HG02642 (cell line): ENCODE measurements around the gene LMNTD2.

Source experiments
- ATAC-seq: cut with Tn5 transposase; IDR thresholded peaks from one replicate; pipeline ENCODE4 v1.9.1; 2021; ENCODE audit warnings: mild to moderate bottlenecking; ENCODE audit not compliant: unreplicated experiment, poor library complexity

LMNTD2 gene

DNA sequence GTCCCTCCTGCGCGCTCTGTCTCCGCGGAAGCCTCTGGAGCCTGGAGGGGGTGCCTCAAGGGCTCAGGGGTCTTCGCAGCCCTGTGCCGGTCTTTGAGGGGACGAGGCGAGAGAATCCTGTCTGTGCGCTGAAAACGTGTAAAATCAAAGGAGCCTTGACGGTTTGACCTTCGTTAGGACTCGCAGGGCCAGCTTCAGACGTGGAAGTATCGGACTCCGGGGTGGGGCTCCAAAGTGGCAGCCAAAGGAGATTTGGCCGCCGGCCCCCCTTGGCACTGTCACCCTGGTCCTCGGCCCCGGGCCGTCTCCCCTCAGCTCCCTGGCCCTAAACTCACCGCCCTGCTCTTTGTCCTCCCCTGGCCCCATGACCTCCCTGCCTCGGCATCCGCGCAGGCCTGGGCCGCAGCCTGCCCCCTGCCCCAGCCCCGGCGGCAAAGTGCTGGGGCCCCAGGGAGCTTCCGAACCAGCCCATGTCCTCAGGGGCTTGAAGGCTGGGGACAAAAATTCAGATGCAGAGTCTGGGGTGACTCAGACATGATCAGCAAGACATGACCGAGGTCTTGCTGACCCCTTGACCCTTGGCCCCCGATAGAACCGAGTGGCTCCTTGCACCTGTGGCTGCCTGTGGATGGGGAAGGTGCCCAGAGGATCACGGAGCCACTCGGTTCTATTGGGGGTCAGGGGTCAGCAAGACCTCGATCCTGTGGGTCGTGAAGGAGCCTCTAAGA lies 8.8 kb upstream of the LMNTD2 start:
- ATAC-seq = no peak

- peak; percentile 86 for ATAC-seq
These were observed 8.0 kb upstream of the LMNTD2 start for GRCh38 chr11:568306-569157.

DNA sequence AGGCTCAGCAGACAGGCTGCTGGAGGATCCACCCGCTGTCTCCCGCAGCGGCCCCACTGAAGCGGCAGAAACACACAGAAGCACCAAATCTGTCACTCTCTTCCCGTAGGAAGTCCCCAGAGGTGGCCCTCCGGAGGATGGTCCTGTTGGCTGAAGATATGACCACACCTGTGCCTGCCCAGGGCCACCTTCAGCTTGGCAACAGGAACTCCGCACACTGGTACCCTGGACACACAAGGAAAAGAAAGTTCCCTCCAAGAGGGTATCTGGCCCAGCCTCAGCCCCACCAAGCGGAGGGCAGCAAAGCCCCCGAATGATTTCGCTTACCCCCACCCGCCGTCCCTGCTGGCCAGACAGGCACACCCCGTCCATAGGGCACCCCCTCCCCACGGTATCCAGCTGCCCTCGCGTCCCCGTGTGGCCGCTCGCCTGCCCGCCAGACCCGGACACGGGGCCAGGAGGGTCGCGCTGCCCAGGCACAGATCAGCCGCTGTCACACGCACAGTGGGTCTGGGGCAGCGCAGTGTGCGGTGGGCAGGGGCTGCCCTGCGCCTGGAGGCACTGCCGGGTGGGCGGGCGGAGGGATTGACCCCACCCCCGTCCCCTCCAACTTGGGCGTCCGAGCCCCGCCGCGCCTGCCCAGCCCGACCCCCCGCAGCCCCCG lies 7.2 kb upstream of the LMNTD2 start:
- peak; percentile 2 for ATAC-seq

DNA sequence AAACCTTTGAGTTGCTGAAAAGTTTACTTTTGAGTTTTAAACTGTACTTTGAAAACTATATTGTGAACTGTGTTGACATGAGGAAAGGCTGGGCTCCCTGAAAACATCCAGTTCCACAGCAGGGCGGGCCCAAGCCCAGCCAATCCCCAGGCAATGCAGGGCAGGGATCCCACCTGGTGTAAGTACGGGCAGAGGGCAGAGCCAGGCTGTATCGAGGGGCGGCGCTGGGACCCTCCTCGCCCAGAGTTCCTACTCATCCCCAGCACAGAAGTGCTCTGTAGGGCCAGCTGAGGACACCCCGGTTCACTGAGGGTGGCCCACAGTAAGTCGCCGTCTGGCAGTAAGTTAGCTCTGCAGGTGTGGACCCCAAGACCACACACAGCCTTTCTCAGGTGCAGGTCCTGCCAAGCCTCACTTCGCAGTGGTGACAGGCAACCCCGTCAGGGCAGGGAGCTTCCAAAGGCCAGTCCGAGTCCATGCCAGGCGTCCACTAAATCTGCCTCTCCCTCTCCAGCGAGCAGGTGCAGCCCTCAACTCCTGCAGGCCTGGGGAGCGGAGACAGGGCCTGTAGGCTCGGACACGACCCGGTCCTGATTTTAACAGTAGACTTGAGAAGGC lies 6.6 kb upstream of the LMNTD2 start:
- ATAC-seq = no peak

DNA sequence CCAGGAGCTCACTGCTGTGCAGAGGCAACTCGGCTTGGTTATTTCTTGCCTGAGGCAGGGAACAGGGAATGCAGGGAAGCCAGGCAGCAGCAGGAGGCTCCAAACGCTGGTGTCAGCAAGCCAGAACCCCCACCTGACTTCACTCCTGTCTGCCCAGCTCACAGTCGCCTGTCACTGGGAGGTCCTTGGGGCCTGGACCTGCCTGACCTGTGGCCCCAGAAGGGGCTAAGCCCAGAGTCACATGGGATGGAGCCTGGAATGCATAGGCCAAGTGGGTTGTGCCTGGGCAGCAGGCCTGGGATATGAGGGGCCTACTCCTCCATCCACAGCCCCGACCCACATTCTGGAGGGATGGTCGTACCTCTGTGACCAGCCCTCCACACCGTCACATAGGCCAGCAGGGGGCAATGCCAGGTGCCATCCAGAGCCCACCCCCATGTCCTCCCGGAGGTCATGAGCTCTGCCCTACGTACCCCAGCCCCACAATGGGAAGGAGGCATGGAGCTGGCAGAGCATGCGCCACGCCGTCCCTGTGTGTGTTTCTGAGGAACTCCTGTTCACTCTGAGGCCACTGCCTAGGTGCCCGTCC lies 5.5 kb upstream of the LMNTD2 start:
- ATAC-seq = no peak

DNA sequence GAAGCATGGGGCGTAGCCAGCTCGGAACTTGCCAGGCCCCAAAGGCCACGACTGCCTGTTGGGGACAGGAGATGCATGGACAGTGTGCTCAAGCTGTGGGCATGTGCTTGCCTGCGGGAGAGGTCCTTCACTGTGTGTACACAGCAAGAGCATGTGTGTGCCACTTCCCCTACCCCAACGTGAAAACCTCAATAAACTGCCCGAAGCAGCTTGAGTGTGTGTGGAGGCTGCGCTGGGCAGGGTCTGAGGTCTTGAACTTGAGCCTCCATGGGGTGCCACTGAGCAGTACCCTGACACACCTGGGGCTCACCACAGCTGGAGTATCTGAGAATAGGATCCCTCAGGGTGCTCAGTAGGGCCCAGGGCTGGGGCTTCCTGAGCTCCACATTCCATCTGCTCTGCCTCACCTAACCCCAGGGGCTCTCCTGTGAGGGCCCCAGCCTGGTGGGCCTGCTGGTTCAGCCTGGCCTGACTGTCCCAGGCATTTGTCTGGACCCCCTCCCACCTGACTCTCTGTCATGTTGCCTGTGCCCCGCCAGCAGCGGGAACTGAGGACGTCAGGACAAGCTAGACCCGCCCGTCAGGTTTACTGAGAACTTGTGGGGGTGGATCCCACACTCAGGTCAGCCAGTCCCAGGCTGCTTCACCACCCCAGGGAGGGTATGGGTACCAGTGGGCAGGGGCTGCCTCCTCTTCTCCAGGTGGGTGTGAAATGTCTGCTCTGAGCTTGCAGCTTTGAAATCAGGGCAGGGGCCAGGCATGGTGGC lies 3.5 kb upstream of the LMNTD2 start:
- ATAC-seq = no peak

- ATAC-seq = no peak
These were observed 2.7 kb upstream of the LMNTD2 start for GRCh38 chr11:563066-563811.

- ATAC-seq = no peak
These were observed 1.6 kb upstream of the LMNTD2 start for GRCh38 chr11:562046-562645.

- peak; percentile 10 for ATAC-seq
These were observed 838 bp upstream of the LMNTD2 start for GRCh38 chr11:561148-562003.

DNA sequence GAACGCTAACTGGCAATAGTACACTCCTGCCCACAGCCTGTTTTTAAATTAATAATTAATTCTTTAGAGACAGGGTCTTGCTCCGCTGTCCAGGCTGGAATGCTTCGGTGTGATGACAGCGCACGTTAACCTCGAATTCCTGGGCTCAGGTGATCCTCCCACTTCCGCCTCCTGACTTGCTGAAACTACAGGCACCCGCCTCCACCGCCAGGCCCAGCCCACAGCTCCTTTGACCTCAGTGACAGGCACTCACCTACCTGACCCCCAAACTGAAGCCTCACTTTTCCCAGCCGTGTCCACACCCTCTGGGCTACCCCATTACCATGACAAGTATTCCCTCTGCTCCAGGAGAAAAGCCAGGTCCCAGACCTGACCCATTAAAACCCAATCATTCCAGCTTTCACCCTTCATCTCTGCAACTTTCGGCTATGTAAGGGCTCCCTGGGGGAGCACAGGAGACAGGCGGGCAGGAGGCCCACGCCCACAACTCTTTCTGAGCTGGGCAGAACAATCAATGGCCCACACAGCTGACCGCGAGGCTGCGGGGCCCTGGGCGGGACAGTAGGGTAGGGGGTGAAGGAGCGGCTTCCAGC lies 730 bp downstream of the LMNTD2 start:
- no peak for ATAC-seq

- ATAC-seq = no peak
These were observed 1.4 kb downstream of the LMNTD2 start for GRCh38 chr11:559020-559620.

DNA sequence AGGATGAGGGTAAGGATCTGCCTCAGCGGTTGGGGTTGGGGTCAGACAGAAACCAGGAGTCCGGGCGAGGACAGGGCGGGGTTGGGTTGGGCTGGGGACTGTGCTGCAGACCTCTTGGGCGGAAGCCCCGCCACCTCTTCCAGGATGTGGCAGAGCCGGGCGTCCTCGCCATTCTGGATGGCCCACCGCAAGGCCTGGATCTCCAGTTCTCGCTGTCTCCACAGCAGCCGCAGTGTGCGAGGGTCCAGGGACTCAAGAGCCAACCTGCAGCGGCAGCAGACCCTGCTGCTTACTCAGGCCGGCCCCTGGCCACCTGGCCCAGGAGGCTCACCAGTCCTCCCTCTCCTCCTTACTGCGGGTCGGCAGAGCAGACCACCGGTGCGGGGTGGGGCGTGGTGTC lies 2.0 kb downstream of the LMNTD2 start:
- ATAC-seq = no peak

DNA sequence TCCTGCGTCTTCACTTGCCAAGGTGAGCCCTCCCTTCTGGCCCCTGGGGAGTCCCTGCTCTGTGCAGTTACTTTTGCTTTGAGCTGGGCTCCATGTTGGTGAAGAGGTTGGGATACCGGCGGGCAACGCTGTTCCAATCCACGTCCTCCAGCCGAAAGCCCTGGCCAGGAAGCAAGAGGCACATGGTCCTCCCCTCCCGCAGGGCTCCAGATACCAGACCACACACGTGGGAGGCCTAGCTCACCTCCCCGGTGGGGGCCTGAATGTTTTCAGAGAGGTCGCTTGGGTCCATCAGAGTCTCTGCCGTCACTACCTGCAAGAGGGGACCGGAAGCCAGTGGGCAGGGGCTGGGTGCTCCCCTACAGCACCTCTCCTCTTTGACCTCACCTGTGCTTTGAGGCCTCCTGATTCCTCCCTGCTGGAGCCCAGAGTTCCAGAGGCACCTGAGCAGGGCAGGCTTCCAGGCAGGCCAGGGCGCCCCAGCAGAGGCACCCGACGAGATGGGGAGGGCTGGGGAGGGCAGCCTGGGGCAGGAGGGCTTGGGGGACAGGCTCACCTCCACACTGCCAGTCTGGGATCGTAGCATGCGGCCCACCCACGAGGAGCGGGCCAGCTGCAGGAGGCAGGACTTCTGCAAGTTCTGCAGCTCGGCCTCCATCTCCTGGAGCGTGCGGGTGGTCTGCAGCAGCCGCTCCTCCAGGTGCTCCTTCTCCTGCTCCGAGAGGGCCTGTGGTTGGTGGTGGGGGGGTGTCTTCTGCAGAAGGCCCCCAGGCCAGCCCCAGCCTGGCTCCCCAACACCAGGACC lies 3.0 kb downstream of the LMNTD2 start:
- no peak for ATAC-seq

- ATAC-seq = no peak
These were observed 3.8 kb downstream of the LMNTD2 start for GRCh38 chr11:556662-557256.

GRCh38 chr11:555780-556661 lies 4.5 kb downstream of the LMNTD2 start:
- no peak for ATAC-seq
